Measurements from ENCODE around the gene CLTB.
"Not testable (repeated sequence)": the region's sequence is repeated elsewhere in the genome, so short reads cannot be mapped to it uniquely, and the experiment has no call there.

The CLTB gene

GRCh38 chr5:176426876-176427275 lies 10.5 kb upstream of the CLTB start:
- DNase-seq, result no peak

GRCh38 chr5:176425791-176426190 lies 9.5 kb upstream of the CLTB start:
- DNase-seq, result no peak

GRCh38 chr5:176425138-176425537 lies 8.8 kb upstream of the CLTB start:
- DNase-seq, result no peak

- no peak for DNase-seq
Observed at GRCh38 chr5:176424181-176424580, 7.8 kb upstream of the CLTB start.

- DNase-seq, result no peak
Observed at GRCh38 chr5:176420972-176421544, 4.7 kb upstream of the CLTB start.

GRCh38 chr5:176420086-176420485 lies 3.7 kb upstream of the CLTB start:
- no peak for DNase-seq

- no peak for DNase-seq
Observed at GRCh38 chr5:176418251-176418650, 1.9 kb upstream of the CLTB start.

- no peak for DNase-seq
Observed at GRCh38 chr5:176416965-176417364, 626 bp upstream of the CLTB start.

GRCh38 chr5:176415240-176415951 lies 943 bp downstream of the CLTB start:
- DNase-seq, result no peak

- no peak for DNase-seq
Observed at GRCh38 chr5:176414704-176415103, 1.6 kb downstream of the CLTB start.

GRCh38 chr5:176413709-176414191 lies 2.6 kb downstream of the CLTB start:
- no peak for DNase-seq

GRCh38 chr5:176413255-176413565 lies 3.1 kb downstream of the CLTB start:
- DNase-seq, result no peak

GRCh38 chr5:176412517-176413254 lies 3.7 kb downstream of the CLTB start:
- no peak for DNase-seq

- no peak for DNase-seq
Observed at GRCh38 chr5:176410486-176411180, 5.7 kb downstream of the CLTB start.

GRCh38 chr5:176409765-176410164 lies 6.6 kb downstream of the CLTB start:
- DNase-seq, result no peak

GRCh38 chr5:176408590-176408989 lies 7.7 kb downstream of the CLTB start:
- no peak for DNase-seq

GRCh38 chr5:176408252-176408573 lies 8.1 kb downstream of the CLTB start:
- not testable (repeated sequence) for DNase-seq

- no peak for DNase-seq
Observed at GRCh38 chr5:176407456-176408251, 8.7 kb downstream of the CLTB start.

- no peak for DNase-seq
Observed at GRCh38 chr5:176406436-176407052, 9.8 kb downstream of the CLTB start.

- no peak for DNase-seq
Observed at GRCh38 chr5:176405656-176406435, 10.5 kb downstream of the CLTB start.

Measured in SW 1271 (cell line).